Measurements from ENCODE around the gene SLC44A3.
"Not testable (repeated sequence)": the region's sequence is repeated elsewhere in the genome, so short reads cannot be mapped to it uniquely, and the experiment has no call there.

SLC44A3 gene

DNA sequence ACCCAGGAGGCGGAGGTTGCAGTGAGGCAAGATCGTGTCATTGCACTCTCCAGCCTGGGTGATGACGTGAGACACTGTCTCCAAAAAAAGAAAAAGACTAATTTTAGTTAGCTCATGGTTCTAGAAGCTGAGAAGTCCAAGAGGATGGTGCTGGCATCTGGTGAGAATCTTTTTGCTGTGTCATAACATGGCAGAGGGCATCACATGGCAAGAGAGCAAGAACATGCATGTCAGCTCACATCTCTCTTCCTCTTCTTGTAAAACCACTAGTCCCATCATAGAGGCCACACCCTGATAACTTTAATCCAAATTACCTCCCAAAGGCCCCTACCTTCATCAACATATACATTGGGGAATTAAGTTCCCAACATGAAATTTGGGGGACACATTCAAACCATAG is 120.6 kb downstream of the SLC44A3 start:
- no peak for DNase-seq

DNA sequence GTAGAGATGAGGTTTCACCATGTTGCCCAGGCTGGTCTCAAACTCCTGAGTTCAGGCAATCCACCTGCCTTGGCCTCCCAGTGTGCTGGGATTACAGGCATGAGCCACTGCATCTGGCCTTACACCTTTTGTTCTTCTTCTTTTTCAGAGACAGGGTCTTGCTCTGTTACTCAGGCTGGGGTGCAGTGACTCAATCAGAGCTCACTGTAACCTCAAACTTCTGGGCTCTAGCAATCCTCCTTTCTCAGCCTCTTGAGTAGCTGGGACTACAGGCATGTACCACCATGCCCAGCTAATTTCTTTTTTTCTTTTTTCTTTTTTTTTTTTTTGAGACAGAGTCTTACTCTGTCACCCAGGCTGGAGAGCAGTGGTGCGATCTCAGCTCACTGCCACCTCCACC is 121.3 kb downstream of the SLC44A3 start:
- not testable (repeated sequence) for DNase-seq

DNA sequence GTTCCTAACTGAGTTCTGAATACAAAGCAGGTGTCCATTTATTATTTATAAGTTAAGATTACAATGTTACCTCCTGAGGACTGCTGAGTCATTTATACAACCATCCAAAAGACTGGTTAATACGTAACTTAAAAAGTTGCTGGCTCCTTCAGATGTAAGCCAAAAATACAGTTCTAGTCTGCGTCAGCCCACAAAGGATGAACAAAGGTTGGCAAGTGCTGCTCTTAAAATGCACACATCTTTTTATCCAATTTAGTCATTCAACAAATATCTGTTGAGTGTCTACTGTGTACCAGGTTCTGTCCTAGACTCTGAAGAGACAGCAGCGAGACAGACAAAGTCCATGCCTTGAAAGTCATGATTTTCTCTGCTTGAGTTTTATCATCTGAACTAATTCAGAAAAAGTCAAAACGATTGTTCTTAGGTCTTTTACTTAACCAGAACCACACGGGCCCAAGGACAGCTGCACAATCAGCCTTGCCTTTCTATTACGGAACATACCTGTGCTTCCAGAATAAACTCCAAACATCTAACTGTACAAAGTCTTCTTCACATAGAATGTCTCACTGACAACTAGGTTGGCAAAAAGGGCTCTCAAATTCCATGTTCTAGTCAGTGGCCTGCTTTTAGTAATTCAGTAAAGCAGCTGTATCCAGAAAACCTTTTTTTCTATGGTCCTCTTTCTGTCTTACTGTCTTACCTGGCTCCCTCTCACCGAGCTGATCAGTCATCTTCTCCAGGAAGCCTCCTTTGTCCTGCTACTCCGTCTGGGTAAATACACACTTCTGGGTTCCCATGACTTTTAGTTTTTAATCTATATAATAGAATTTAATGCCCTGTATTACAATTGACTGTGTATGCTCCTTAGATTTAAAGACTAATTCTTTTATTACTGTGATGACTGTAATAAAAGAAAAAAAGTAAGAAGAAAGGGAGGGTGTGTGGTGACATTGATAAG is 122.3 kb downstream of the SLC44A3 start:
- DNase-seq: no peak
